Ovary (tissue), 3 donors: ENCODE measurements around the gene KIF26B.
"Not testable (repeated sequence)": the region's sequence is repeated elsewhere in the genome, so short reads cannot be mapped to it uniquely, and the experiment has no call there.

ENCODE experiments used
- CTCF ChIP-seq, 3 donors: fragments of 450-650 bp in 2 of 3; fragments of 200-600 bp in 1 of 3; IDR thresholded peaks; one replicate each; pipeline versions ENCODE4 v1.5.1 to v1.8.0; 2016 to 2022; ENCODE audit warnings: antibody characterized with exemption in 3 of 3, mild to moderate bottlenecking in 1 of 3
- EP300 ChIP-seq: sonication (generic); formaldehyde crosslinking; IDR thresholded peaks from one replicate; pipeline ENCODE4 v1.6.1; 2017; ENCODE audit warnings: antibody characterized with exemption
- donor health status: DM: no; HTN: no; CAD: no.

- TF ChIP-seq CTCF (IDR thresholded peaks at IDR 0.05); EP300: not testable (repeated sequence)
Measured at GRCh38 chr1:245335684-245336083, 180.9 kb downstream of the KIF26B start.
